Stimulated activated CD4-positive, alpha-beta T cell treated with anti-CD3 and anti-CD28 coated beads, Interleukin-12 subunit alpha, Interleukin-12 subunit beta, amount 100 ng/mL, for 24 hours (primary cell): Measurements from ENCODE around the gene KCNA1.
"Not testable (repeated sequence)": the region's sequence is repeated elsewhere in the genome, so short reads cannot be mapped to it uniquely, and the experiment has no call there.

Source experiments
- DNase-seq, 2 experiments: peaks; one replicate each; pipeline ENCODE4 v3.0.0-alpha.2; 2020; ENCODE audit warnings: low read depth in 2 of 2

The KCNA1 gene

DNA sequence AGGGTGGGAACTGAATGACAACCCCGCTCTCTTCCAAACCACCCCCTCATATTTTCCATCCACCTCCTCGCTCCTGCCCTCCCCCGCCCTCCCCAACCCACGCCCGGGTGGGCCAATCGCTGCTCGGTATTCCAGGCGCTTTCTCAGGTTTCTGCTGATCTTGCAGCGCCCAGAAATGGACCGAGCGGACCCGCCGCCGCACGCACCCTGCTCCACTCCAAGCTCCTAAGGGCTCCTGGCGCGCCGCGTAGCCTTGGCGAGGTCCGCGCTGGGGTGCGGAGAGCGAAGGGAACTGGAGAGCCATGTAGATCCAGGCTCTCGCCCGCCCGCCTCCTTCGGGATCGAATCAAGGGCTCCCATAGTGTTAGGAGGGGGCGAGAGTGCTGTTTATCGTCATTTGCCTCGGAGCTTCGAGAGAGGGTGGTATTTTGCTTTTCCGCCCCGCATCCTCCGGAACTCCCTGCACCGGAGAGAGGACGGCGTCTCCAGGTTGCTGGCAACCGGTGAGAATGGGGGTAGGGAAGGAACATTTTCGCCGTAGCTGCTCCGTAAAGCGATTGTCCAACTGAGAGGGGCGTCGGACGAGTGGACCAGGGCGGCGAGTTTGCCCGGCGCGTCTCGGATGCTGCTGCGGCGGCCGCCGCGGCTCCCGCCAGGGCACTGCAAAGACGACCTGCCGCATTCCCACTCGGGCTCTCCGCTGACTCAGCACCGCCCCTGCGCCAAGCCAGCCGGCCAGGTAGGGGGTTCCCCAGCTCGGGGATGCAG lies at the start of gene KCNA1:
Gene KCNA1 (plus strand): TSS at position 172 of the 768 bp plus-strand sequence. CDS start 1,474 bp downstream, outside the sequence.
- no peak for DNase-seq

DNA sequence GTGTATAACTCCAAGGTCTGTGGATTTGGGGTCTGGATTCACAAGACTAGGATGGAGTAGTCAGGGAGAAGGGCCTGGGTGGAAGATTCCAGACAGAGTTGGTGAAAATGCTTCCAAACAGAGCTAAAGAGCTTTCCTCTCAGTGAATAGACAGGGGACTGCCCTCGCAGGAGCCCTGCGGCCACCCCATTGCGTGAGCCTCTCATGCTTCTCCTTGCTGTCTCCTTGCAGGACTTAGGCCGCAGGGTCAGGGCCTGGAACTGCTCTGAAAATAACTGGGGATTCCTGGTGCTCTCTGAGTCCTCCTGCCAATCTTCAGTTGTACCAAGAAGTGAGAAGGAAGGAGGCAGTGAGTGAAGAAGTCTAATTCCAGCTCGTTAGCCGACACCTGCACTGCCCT lies 49.0 kb upstream of the KCNA1 start:
- no peak for DNase-seq

DNA sequence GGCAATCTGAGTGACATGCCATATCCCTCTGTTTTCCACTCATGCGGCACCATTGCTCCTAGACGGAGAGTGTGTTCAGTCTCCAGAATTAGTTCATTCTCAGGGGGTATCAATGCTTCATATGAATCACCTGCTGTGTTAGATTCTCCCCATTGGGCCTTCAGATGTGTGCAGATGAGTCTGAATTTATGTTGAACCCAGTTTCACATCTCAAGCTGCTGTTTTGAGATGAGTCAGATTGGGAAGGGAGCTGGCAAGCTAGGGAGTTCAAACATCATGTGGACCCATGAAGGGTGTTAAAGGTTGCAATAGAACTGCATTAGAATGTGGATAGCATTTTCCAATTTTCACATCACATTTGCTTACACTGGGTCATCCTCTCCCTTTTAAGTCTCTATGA lies 46.9 kb upstream of the KCNA1 start:
- no peak for DNase-seq

DNA sequence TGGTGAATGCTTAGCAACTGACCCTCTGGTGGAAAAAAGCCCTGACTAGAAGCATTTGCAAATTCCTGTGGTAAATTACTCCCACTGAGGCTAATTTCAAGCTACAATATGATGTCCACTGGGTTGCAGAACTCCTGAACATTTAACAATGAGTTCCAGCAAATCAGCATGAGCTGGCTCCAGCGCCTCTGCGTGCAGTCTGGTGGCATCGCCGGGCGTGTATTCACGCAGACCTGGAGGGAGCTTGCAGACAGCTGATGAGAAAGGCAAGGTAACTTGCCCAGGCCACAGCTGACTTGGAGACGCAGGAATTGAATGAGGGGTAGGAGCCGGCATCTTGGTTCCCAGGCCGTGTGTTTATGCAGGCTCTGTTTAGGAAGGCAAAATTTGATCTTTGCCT lies 45.1 kb upstream of the KCNA1 start:
- no peak for DNase-seq

DNA sequence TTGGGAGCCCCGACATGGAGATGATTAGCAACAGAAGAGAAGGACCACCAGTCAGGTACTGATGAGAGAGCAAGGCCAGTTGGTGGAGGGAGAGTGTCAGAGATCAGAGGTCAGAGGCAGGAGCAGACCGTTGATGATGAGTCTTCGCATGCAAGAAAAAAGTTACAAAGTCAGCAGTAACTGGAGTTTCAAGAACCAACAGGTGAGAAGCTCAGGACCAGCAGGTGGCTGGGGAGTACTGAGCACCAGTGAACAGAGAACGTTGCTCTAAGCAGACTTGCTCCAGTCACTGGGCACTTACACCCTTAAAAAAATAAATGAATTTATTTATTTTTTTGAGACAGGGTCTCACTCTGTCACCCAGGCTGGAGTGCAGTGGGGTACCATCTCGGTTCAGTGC lies 44.5 kb upstream of the KCNA1 start:
- no peak for DNase-seq

DNA sequence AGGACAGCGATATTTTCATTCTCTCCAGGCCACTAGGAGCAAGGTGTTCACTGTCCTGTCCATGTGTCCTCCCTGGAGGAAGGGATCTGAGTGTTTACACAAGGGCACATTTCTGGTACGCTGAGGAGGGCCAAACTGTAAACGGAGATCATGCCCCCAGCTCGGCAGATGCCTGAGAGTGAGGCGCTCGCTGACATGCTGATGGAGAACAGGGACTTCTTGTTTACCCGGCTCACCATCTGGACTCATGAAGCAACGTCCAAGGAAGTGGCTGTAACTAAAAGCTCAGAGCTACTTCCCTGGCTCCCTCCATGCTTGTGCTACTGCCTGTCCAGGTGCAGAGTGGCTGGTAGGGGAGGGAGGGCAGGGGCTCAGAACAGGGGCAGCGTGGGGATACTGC lies 43.4 kb upstream of the KCNA1 start:
- DNase-seq: no peak

DNA sequence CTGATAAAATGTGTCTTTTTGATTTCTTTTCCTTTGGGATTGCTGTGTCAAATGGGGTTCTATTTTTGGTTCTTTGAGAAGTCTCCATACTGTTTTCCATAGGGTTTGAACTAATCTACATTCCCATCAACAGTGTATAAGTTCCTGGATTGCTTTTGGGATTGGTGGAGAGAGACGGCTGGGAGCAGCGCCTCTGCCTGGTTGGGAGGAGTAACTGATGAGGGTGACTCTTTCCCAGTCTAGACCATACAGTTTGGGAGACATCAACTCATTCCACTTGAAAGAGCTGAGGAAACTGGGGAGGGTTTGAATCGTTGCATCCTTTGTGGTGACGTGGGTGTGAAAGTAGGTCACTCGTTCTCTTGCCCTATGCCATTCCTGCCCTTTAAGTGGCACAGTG lies 42.3 kb upstream of the KCNA1 start:
- DNase-seq: no peak

DNA sequence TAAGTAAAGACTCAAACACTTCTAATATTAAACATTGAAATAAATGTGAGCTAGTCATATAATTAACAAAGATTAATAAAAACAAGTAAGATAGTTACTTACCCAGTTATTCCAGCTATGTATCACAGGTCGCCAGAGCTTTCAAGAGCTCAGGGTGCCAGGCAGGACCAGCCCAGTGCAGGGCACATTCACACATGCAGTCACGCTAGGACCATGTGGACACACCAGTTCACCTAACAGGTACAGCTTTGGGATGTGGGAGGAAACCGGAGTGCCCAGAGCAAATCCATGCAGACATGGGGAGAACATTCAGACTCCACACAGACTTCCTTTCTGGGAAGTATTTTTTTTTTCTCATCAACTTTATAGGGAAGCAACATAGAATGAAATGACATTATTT lies 39.3 kb upstream of the KCNA1 start:
- no peak for DNase-seq

DNA sequence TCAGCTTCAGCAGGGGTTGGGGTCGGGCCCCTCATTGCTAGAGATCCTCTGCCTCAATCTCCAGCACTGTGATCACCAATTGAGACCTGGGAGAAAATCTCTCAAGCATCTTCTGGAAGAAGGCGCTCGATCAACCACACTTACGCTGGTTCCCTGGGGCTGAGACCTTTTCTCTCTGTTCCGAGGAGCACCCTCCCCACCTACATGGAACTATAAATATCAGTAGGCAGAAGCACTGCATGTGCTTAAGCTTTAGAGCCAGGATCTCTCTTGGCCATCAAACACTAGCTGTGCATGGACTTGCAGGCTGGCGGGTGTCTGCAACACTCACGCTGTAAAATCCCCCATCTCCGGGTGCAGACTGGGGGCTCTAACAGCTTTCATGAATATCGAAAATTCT lies 38.2 kb upstream of the KCNA1 start:
- no peak for DNase-seq

DNA sequence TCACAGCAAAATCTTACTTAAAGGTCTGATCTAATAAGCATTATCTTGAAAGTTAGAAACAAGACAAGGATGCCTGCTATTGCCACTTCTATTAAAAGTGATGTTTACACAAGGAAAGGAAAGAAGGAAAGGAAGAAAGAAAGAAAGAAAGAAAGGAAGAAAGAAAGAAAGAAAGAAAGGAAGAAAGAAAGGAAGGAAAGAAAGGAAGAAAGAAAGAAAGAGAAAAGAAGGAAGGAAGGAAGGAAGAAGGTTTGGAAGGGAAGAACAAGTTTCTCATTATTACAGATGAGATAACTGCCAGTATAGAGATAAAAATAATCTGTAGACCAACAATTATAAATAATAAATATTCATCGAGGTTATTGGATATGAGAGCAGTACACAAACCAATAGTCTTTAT lies 35.8 kb upstream of the KCNA1 start:
- DNase-seq: no peak

DNA sequence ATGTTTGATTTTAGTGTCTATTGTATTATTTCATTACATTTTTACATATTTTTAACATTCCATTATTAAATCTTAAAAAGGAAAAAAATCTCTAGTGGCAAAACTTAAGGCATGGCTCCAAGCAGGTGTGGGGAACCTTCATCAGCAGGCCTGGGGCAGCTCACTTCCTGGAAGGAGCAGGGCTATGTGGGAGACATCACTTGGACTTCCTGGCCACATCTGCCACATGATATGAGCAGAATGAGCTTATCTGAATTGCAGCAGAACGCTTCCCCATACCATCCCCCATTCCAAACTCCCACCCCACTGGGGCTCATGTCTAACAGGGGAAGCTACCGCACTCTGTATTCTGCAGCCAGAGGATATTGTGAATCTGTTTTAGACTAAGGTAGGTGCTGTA lies 35.0 kb upstream of the KCNA1 start:
- no peak for DNase-seq

DNA sequence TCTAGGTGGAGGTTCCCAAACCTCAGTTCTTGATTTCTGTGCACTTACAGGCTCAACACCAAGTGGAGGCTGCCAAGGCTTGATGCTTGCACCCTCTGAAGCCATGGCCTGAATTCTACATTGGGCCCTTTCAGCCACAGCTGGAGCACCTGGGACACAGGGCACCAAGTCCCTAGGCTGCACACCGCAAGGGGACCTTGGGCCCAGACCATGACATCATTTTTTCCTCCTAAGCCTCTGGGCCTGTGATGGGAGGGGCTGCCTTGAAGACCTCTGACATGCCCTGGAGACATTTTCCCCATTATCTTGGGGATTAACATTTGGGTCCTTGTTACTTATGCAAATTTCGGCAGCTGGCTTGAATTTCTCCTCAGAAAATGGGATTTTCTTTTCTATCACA lies 30.2 kb upstream of the KCNA1 start:
- DNase-seq: not testable (repeated sequence)

DNA sequence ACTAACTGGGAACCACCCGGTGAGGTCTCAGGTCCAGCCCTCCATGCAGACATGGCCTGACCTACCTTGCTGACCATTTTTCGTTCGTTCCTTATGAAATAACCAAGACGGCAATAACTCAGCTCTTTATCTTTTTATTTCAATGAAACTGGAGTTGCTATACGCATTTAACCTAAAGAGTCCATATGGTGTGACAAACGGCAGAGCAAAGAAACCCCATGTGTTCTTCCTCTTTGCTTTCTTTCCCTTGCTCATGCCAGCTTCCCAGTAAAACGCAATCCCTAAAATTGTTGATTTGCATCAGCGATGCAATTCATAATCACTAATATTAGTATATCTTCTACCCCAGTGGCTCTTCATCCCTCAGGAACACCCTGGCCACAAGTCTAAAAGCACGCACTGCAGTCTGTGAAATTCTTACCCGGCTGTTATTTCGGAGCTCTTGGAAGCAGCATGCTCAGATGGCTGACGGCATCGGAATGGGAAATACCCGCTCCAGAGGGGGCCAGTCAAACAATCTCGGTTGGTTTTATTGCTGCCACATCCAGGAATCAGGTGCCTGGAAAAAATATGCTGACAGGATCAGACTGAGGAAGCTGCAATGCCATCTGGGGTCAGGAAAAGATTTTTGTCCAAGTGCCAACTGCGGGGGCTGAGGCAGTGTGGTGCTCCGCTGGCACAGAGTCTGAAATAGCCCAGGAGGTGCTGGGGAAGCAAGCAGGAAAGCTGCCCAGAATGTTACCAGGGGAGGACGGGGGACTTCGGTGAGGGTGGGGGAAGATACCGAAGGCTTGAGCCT lies 28.2 kb upstream of the KCNA1 start:
- no peak for DNase-seq

DNA sequence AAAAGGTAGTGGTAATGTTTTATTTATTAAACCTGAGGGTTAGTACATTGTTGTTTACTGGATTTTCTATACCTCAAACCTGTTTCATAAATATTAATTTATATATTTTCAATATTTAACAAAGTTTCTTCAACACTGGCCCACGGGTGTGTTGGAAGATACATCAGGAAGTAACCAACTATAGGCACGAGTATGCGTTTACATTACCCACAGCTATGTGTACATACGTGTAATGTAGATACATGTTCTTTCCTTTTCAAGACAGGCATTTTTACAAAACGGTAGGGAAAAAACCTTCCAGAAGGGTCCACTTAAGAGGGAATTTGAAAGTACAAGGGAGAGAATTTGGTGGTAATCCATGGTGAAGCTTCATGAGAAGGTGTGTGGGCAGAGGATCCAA lies 17.8 kb upstream of the KCNA1 start:
- DNase-seq: no peak

DNA sequence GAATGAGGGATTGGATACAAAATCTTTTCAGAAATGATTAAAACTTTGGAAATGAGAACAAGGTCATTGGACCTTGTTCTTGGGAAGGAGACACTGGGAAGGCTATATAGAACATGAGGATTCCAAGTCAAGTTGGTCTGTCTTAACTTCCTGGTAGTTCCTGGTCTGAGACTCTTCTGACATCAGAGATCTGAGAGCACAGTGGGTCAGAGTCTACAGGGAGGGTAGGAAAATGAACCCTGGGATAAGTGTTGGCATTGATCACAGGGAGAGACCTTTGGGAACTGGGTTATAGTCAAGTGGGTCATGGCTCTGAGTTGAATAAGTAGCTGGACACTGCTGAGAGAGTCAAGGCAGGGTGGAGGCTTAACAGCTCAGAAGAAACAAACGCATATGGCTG lies 17.3 kb upstream of the KCNA1 start:
- no peak for DNase-seq

DNA sequence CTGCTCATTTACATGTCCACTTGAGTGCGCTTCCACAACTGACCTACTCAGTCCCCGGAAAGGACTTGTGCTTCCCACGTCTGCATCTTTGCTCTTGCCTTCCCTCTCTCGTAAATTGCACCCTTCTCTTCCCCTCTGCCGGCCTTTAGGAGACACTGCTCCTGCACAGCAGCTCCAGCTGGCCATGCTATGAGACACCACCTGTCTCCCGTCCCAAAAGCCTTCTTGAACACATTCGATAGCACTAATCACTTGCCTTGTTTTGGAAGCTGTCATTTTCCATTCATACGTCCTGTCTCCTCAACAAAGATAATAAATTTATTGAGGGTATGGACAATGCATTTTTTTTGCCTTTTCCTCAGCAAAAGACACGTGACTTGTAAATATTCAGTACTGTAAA lies 15.7 kb upstream of the KCNA1 start:
- no peak for DNase-seq

DNA sequence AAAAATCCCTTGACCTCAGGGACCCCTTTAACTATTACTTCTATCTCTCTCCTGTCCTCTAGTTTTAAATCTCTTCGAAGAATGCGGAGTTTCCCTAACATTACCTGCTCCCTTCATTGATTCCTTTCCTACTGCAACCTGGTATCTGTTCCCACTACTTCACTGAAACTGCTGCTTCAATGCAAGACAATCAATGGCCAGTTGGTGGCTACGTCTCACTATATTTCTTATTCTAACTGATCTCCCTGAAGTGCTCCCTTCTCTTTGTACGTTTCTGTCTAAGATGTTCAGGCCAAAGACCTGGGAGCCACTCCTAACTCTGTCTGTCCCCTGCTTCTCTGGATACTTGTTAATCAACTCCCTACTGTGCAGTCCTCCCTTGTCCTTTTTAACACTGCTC lies 10.3 kb upstream of the KCNA1 start:
- DNase-seq: no peak

DNA sequence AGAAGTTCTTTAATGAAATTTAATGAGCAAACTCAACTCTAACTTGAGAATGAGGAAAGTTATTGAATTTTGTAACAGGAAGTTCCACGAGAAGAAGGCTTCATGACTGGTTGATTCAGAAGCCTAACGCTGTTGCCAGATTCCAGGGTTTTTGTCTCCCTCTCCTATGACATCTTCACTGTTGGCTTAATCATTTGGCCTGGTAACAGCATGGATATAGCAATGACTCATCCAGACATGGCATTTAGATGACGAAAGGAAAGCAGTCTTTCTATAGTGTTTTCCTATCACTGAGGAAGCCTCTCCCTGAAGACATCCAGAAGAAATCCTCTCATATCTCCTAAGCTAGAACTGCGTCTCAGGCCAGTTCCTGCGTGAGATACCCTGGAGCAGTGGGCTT lies 9.4 kb upstream of the KCNA1 start:
- DNase-seq: no peak

DNA sequence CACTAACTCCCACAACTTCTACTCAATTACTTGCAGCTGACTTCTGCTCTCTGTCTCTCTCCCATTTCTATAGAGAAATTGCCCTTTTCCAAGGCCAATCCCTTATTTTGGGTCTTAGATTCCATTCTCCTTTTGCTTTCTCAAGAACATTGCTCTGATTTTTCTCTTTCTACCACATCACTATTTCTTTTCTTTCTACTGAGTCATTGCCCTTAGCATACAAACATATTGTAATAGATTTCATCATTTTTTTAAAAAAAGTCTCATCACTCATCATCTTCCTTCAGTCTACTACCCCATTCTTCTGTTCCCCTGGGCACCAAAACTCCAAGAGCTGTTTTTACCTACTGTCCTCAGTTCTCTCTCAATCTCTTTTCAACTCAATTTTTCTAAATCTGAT lies 4.4 kb upstream of the KCNA1 start:
- no peak for DNase-seq

DNA sequence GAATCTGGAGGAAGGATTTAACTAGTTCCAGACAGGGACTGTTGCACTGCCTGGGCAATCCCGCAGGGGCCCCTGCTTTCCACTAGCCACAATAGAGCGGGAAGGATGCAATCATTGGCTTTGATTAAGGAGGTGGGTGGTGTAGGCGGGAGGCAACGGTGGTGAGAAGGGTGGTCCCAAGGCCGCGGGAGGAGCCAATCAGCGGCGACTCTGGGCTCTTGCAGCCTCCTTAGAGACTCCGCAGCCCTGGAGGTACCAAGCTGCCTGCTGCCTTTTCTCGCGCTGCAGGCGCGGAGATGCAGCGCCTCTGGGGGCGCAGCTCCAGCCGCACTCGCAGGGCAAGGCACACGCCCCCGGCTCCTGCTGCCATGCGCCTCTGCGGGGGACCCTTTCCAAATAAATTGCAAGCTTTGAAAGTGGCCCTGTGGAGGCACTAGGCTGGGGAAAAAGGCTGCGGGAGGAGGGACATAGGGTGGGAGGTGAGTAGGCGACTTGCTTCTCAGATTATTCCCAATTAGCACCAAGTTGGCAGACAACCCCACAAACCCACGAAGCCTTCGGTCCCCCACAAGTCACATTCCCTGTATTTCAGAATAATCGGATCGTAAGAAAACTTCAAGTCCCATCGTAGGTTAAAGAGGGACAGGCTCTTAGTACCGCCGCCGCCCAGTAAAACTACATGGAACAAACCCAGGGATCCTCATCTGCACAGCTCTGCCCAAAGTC lies 858 bp upstream of the KCNA1 start:
- no peak for DNase-seq

DNA sequence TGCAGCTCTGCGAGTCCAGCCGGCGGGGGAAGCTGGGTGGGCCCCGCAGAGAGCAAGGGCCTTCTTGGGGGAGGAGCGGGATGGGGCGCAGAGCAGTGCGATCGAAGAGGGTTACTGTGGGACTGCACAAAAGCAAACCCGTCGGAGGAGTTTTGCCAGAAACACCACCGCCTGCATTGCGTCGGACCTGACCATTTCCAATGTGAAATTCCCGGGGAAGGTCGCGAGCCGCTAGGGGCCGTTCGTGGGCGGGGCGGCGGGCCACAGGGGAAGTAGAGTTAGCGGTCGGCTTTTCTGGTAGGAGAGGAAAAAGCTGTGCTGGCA lies 333 bp upstream of the KCNA1 start:
- no peak for DNase-seq

DNA sequence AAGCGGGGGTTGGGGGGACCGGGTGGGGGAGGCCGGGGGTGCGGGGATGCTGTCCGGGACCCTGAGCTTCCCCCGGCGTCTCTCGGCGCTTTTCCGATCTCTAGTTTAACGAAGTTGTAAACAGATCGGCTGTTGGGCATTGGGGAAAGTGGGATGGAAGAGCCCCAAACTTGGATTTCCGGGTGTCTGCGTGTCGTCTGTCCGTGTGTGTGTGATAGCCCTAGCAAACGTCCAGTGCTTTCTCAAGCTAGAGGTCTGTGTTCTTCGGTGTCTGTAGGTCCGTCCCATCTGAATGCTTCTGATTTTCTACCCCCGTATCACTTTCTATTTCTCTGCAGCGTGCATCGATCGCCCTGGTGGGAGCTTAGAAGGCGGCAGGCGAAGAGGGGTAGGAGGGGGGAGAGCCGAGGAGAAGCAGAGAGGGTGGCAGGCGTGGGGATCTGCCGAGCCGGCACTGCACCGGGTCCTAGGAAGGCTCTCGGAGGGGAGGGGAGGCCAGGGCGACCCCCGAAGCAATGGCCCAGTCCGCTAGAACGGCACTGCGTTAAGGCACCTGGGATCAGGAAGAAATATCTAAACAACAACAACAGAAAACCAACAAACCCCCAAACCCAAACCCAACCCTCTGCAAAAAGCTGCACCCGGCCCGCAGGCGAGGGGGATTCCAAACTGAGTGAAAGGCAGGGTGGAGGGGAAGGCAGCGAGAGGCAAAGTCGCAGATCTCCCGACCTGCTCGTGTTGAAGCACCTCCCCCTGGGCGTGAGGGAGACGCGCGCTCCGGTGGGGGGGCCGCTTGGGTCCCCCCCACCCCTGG lies 1.0 kb downstream of the KCNA1 start:
- DNase-seq: no peak
